T-helper 9 cell (primary cell): Measurements from ENCODE around the gene SARDH.
A peak's percentile ranks its signal among the peaks of the same experiment; 100 is the strongest.
"Not testable (repeated sequence)": the region's sequence is repeated elsewhere in the genome, so short reads cannot be mapped to it uniquely, and the experiment has no call there.

Experiments
- DNase-seq: peaks from one replicate; pipeline ENCODE4 v3.0.0-alpha.2; 2020

Gene SARDH

DNA sequence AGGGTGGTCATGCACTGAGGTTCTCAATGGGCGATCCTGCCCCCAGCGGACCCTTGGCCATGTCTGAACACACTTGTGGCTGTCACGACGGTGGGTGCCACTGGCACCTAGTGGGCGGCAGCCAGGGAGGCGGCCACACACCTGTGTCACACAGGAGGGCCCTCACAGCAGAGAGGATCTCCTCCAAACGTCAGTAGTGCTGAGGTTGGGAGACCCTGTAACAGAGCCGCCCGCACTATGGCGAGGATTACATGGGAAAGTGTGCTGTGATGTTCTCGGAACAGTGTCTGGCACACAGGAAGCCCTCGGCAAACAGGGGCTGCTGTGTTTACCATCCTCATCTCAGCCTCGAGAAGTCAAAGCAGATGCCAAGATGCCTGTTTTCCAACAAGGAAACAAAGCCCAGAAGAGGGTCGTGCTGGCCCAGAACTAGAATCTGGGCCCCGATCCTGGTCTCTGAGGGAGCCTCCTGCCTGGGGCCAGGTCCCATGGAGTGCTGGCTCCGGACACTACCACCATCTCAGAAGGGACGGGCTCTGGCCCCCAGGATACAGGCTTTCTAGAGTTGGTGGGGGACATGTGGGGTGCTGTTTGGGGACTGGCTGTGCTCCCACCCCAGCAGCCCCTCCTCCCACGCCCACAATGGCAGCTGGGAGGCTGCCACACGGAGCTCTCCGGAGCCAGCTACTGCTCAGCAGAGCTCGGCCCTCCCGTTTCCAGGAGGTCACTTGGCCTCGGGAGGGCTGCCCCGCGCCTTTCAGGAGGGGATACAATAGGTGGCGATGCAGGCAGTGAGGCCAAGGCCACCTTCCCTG lies 53.8 kb downstream of the SARDH start:
- DNase-seq: no peak

DNA sequence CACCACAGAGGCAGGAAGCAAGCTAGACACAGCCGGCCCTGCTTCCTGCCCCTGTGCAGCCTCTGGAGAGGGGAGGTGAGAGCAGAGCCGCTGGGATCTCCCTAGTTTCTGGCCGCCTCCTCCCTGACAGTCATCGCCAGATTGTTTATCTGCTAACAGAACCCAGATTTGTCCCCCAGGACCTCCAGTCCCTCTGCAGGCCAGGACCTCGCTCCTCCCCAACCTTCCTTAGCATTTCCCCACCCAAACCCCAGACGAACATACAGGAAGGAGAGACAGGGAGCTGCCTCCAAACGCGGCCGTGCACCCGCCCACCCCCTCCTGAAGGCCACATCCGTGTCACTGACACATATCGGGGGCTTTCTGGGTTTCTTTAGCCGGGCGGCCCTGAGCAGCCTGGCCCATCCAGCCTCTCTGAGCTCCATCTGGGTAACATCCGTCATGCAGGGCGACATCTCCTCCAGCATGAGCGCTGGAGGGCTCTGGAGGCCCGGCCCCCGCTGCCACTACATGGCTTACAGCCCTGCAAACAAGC lies 54.5 kb downstream of the SARDH start:
- peak; percentile 64 for DNase-seq

DNA sequence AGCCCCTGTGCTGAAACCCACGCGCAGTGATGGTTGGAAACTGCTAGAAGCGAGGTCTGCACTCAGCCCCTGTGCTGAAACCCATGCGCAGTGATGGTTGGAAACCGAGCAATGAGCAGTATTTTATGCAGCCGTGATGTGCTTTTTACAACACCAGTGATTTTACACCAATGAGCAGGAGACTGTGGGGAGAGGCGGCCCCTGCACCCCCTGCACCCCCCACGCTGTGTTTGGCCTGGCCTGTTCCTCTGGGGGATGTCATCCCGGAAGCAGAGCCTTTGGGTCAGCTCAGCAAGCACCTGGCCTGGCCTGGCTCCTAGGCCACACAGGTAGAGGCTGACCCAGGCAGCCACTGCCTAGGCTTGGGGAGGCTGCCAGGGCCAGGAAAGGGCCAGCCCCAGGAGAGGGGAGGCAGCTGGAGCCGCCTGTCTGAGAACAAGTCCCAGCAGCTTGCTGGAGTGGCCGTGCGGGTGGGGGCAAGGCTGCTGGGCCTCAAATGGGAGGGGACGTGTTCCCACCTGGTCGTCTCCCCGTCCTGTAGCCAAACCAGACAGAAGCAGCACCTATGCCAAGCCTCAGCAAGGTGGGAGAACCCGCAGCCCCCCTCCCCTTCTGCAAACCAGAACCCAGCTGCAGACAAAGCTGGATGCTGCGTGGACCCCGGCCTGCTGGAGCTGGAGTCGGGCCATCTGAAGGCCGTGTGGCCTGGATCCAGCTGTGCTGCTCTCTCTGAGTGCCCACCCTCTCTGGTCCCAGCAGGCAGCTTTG lies 55.1 kb downstream of the SARDH start:
- DNase-seq: peak; percentile 15

DNA sequence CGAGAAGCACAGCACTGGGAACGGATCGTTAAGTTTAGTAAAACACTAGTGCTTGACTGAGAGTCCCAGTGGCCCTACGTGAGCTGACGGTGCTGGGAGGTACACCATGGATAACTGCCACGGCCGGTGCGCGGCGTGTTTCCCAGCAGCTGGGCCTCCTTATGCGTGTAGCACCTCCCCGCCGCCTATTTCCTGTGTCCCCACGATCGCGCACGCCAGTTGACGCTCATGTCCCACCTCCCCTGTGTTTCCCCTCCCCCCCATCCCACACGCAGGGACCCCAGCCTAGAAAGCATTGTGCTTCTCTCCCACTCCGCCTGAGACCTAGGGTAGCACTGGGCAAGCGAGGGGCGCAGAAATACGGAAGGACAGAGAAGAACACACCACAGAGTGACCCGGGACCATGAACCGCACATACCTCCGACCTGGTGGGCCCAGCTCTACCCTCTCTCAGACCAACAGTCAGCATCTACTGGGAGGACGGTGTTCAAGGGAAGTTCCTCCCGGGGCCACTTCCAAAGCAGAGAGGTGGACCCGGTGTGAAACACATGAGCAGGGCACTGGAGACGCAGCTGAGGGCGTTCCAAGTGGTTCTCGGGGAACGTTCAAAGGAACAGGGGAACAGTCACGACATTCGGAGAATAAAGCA lies 56.4 kb downstream of the SARDH start:
- DNase-seq: no peak

DNA sequence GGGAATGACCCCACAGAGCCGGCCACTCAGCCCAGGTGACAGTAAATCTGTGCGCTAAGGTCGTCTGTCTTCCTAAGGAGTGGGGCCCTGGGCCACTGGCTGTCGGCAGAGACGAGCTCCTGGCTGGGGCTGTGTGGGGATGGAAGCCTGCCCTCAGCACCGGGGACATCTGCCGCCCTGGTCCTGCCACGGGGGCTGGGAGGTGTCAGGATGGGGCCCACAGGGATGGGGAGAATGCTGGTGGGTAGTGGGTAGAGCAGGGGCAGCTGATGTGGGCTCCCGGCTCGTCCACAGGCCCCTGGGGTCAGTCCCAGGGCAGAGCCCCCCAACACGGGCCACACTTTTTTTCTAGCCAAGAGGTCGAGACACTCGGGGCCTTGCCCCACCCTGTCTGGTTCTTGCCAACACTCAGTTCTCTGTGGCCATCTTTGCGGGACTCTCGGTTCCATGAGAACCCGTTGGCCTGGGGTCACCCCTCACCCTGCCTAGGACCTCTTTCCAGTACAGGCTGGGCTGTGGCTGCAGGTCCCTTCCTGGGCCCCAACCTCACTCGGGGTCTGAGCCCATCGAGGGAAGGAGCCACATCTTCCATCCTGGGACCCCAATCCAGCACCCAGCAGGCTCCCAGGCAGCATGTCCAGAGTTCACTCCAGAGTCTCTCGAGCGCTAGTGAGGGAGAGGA lies 57.0 kb downstream of the SARDH start:
- DNase-seq: no peak

DNA sequence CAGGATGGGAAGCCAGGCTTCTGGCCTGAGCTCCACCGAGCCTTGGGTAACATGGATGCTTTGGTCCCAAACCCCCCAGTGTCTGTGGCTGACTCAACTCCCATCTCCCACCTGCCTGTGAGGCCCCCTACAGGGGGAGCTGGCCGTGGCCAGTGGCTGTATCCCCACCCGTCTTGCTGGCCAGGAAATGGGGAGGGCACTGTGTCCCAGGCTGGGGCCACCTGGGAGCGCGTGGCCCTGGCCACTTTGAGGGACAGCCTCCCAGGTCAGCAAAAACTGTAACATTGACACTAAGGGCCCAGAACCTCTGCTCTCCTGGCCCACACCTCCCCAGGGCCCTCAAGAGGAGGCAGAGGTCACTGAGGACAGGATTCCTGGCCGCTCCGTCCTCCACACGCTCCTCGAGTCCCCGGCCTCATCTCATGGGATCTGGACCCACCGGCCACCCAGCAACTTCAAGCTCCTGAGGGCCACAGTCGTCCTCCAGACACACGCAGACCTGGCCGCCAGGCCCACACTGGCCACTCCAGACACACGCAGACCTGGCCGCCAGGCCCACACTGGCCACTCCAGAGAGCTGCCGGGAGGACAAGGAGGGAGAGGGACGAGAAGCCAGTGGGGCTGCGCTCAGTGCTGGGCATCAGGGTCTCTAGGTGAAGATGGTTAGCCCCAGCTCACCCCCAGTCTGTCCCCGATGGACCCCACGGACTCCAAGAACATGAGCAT lies 57.7 kb downstream of the SARDH start:
- no peak for DNase-seq

DNA sequence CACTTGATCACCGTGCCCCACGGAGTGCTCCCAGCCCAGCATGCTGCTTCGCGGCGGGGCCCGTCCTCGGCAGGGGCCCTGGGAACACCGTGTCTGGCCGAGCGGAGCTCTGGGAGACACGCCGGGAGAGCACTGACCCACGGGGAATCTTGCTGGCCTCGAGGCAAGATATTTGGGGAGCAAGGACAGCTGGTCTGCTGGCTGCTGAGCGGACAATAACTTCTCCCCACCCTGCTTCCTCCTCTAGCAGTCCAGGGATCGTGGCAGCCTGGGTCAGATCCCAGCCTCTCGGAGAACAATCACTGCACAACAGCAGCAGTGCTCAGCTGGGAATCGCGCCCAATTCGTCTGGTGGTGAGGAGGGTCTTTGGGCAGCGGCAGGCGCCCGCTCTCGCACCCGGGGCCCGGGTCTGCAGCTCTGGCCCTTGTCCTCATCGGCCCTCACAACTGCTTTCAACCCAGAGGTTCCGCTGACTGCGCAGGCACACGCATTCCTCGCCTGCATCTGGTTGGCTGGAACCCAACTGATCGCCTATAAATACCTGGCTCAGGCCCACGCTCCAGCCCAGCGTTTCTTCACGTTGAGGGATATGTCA lies 58.6 kb downstream of the SARDH start:
- no peak for DNase-seq

DNA sequence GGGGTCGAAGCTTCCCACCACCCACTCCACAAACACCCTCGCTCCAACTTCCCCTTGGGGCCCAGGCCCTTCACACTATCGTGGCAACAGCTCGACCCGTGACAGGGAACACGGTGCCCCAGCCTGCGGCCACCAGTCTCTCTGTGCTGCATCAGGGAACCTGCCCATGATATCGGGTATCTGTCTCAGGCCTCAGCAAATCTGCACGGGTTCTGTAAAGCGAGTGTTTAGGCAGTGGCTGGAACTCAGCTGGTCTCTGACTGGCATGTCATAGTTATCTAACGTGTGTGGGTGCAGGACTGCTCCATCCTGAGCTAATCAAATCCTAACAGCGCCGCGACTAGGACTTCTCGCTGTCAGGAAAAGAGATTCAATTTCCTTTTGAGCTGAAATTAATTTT lies 59.1 kb downstream of the SARDH start:
- no peak for DNase-seq

DNA sequence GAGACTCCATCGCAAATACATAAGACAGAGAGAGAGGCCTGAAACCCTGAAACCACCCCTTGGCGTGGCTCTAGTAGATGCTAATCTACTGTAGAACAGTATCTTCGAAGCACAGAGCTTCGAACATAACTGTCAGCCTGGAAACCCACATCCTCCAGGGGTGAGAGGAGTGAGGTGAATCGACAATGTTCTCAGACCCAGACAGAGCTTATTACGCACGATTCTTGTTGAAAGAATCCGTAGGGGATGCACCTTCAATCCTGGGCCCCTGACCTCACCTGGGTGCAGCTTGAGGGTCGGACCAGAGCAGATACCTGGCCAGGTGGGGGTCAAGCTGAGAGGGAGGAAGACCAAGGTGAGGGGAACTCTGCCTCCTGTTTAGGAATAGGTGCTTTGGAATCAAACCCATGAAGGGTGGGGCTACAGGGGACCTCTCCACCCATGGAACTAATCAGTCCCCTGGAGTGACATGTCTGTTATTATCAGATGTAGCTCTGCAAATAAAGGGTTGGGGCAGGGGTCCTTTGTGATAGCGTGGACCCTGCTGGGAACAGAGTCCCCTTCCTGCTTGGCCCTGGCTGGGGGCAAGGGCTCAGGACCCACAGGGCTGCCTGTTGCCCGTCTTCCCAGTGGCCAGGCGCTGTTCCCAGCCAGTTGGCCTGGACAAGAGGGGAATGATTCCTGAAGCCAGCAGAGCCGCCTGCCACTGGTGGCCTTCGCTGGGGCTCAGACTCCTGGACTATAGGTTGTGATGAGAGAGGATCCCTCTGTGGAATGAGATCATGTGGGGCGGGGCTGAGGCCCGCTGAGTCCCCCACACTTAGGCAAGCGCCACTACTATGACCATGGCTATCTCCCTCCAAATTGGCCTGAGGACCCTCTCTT lies 60.8 kb downstream of the SARDH start:
- DNase-seq: peak; percentile 48

DNA sequence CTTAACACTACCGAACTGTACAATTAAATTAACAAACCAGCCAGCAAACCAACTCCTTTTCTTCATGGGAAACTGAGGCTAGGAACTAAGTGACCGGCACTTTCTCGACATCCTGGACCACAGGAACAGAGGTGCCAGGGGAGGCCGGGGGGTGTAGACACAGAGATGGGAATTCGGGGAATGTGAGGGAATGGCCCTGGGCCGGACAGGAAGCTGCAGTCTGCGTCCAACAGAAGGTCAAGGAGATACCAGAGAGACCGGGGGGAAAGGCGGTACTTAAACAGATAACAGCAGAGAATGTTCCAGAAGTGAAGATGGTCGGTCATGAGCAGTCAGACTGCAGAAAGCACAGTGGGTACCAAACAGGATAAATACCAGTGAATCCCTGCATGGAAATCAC lies 61.7 kb downstream of the SARDH start:
- DNase-seq: no peak

DNA sequence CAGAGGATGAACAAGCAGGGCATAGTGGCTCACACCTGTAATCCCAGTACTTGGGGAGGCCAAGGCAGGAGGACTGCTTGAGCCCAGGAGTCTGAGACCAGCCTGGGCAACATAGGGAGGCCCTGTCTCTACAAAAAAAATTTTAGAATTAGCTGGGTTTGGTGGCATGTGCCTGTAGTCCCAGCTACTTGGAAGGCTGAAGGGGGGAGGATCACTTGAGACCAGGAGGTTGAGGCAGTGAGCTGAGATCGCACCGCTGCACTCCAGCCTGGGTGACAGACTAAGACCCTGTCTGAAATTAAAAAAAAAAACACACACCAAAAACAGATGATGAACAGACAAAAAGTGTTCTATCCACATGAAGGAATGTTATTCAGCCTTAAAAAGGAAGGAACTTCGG lies 62.4 kb downstream of the SARDH start:
- not testable (repeated sequence) for DNase-seq

DNA sequence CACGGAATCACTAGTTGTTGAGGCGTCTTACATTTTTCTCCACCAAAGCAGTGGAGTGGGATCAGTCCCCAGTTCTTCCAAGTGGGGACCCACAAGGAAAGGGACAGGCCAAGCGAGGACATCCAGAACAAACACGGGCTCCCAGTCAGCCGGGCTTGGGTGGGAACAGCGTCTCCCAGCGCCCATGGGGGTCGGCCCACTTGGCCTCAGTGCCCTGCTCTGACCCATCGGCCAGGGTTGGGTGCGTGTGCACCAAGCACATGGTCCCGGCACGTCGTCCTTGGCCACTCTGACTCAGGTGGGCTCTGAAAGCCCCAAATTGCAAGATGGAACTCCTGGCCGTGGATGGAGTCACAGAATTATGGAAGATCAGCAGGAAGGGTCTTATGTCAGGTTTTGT lies 64.1 kb downstream of the SARDH start:
- DNase-seq: no peak

DNA sequence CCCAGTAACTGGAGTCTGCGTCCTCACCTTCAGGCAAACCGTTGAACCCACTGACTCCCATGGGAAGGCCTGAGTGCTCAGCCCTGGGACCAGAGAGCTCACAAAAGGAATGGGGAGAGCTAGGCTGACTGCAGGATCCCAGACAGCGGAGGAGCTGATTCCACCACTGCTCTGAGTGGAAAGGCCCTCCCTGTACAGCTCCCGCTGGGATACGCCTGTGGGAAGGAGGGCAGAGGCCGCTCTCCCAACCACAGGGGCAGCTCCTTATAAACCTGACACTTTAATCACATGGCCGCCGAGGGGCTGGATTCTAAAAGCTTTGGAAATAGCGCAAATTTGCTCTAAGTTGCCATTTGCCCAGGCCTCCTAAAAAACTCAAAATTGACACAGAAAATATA lies 64.9 kb downstream of the SARDH start:
- no peak for DNase-seq

DNA sequence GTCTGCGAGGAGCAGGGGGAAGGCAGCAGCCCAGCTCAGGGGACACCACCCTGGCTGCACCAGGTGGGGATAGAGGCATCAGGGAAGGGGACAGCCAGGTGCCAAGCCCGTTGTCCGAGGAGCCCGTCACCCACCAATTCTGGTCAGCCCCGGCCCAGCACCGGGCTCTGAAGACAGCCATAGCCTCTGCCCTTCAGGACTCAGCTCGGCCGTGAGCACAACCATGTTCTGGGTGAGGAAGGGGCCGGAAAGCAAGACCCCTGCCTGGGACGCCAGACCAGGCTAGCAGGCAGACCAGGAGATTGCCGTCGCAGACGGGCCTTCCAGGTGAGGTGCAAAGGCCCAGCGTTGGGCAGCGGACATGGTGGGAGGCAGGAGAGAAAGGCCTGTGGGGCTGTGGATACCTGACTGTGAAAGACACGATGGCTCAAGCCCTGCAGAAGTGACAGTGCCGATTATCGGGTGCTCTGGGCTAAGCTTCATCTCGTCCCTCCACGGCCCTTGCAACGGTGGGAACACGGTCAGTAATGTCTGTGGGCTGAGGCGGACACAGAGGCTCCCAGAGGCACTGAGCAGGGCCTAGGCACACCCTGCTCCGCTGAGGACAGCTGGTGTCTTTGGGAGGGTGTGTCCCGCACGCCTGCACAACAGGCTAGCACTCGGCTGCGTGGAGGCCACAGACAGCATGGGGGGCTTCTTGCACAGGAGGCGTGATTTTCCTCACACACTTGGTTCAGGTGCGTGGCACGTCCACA lies 65.5 kb downstream of the SARDH start:
- DNase-seq: no peak

DNA sequence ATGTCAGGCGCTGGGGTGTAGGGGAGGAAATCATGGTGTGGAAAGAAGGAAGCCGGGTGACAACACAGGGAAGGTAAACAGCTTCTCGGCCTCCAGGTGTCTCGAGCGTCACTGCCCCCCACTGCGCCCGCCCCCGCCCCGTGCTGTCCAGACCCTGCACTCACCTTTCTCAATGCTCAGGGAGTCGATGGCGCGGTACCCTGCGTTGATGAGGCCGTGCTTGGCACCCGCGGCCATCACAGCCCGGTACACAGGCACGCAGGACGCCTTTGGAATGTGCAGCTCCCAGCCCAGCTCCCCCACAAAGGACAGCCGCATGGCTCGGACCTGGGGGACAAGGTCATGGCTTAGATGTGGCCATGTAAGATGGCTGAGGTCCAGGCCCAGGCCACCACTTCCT lies 66.8 kb downstream of the SARDH start:
- no peak for DNase-seq

DNA sequence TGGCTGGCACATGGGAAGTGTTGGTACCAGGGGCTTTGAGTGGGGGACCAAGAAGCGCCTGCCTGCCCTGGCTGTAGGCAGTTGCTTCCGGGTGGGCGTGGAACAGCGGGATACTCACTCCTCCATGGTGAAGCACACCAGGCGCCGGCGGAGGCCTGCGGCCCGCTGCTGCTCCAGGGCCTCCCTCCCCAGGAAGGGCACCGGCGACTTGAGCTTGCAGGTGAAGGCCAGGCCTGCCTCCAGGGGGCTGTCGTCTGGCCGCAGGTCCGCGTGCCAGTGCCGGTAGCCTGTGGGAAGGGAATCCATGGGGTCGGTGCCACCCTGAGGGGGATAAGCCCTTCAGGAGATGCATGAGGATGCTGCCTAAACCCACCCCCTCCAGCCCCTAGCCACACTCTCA lies 67.7 kb downstream of the SARDH start:
- DNase-seq: no peak

DNA sequence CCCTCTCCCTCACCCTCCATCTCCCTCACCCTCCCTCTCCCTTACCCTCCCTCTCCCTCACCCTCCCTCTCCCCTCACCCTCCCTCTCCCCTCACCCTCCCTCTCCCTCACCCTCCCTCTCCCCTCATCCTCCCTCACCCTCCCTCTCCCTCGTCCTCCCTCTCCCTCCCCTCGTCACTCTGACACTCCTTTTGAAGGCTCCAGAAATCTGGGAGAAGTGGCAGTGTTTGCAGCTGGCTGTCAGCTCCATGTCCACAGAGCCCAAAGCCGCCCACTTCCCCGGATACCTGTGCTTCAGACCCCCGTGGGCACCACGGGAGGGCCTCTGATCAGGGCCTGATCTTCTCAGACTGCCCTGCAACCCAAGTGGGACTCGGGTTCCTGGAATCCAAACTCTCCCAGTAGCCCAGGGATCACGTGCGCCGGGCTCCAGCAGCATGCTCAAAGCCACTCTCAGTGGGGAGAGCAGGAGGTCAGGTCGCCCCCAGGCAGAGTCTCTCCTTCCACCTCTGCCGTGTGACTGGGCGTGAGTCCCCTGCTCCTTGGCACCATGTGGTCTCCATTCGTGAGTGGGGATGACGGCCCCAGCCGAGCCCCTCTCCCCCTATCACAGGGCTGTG lies 68.9 kb downstream of the SARDH start:
- DNase-seq: no peak

DNA sequence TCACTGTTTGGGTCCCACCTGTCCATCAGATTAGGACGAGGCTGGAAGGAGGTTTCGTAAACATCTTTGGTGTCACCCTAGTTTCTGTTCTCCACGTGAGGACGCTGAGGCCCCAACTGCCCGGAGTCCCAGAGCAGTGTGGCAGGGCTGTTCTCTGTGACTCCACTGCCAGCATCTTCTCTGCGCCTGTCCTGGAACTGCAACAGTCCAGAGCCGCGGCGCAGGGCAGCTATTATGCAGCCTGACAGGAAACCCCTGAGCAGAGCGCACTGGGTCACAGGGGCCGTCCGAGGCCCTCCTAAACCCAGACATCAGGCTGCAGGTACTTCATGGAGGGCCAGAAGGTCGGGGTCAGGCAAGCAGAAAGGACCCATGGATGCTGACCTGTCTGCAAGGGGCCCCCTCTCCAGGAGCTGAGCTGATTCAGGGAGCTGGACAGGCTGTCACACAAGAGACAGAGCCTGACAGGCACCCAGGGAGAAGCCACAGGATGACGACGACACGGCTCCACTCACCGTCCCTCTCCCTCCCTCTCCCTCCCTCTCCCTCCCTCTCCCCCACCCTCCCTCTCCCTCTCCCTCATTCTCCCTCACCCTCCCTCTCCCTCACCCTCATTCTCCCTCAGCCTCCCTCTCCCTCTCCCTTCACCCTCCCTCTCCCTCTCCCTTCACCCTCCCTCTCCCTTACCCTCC lies 70.2 kb downstream of the SARDH start:
- no peak for DNase-seq

DNA sequence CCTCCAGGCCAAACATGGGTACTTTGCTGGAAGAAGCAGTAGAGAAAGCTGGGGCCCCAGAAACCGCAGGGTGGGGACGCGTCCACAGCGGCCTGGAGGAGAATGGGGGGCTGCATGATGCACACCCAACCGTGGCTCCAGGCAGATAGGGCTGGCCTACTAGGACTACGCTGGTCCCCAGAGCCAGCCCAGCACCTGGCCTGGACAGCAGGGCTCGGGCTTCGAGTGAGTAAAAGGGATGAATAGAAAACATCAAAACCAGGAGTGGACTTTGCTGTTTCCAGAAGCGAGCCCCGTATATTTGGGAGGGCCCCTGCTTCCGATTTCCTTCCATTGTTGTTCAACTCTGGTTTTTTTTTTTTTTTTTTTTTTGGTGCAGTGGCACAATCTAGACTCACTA lies 71.3 kb downstream of the SARDH start:
- DNase-seq: no peak
